ENCODE data around the gene UBXN11. TPM values are rescaled to one million over a fixed set of nuclear protein-coding genes. Genes with fewer than 3 reads are reported as not detected.

The UBXN11 gene
- total RNA-seq, 6 donors from 2014 or later: 25.7 to 194 (median 62.5) TPM

DNA sequence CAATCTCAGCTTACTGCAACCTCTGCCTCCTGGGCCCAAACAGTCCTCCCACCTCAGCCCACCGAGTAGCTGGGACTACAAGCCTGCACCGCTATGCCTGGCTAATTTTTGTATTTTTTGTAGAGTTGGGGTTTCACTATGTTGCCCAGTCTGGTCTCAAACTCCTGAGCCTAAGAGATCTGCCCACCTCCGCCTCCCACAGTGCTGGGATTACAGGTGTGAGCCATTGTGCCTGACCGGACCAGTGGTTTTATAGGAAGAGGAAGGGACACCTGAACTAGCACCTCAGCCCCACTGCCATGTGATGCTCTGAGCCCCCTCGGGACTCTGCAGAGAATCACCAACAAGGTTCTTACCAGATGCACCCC is 43.4 kb upstream of the UBXN11 start:
- no peak overlapping the region for H3K27ac ChIP-seq
- H3K4me1 ChIP-seq: peaks cover 0 to 3% (median 0%) of the 10 kb centered on the region in 4 donors
- no peaks in the 10 kb centered on the region for H3K9me3 ChIP-seq
- H3K27me3 ChIP-seq: no peaks in the 10 kb centered on the region
- 82 to 90% methylated on average over 5 of the region's 5 CpGs for WGBS, 2 donors
- DNase-seq (no peak), ATAC-seq (ENCODE audit: low FRiP score in 2 of 2) (no peak)
- TF ChIP-seq POLR2AphosphoS5 (IDR thresholded peaks at IDR 0.05) (no peak), POLR2A (IDR thresholded peaks at IDR 0.05) (no peak), EP300 (IDR thresholded peaks at IDR 0.05) (no peak)
- TF ChIP-seq, protein P1, sequence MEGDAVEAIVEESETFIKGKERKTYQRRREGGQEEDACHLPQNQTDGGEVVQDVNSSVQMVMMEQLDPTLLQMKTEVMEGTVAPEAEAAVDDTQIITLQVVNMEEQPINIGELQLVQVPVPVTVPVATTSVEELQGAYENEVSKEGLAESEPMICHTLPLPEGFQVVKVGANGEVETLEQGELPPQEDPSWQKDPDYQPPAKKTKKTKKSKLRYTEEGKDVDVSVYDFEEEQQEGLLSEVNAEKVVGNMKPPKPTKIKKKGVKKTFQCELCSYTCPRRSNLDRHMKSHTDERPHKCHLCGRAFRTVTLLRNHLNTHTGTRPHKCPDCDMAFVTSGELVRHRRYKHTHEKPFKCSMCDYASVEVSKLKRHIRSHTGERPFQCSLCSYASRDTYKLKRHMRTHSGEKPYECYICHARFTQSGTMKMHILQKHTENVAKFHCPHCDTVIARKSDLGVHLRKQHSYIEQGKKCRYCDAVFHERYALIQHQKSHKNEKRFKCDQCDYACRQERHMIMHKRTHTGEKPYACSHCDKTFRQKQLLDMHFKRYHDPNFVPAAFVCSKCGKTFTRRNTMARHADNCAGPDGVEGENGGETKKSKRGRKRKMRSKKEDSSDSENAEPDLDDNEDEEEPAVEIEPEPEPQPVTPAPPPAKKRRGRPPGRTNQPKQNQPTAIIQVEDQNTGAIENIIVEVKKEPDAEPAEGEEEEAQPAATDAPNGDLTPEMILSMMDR (IDR thresholded peaks at IDR 0.05): no peak
- no peak overlapping the region for H3K4me3 ChIP-seq
- H3K36me3 ChIP-seq: no peaks in the 10 kb centered on the region

DNA sequence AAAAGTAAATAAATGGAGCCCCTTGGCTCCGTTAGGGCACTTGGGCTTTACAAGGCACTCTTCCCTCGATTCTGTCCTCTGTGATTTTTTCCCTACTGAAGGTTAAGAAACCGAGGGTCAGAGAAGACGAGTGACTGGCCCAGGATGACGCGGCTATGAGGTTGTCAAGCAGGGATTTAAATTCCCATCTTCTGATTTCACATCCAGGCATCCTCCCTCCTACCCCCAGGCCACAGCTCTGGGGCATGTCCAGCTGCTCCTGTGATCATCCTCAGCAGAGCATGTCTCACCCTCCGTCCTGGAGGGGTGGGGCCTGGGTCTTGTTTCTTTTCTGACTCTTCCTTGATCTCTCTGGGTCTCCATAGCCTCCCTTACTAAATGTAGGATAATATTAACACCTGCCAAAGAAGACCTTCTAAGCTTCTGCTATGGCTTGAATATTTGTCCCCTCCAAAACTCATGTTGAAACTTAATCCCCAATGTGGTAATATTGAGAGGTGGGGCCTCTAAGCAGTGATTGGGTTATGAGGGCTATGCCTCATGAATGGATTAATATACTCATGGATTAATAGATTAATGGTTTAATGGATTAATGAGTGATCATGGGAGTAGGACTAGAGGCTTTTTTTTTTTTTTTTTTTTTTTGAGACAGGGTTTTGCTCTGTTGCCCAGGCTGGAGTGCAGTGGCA is 42.9 kb upstream of the UBXN11 start:
- DNase-seq (no peak), ATAC-seq (ENCODE audit: low FRiP score in 2 of 2) (peak in 1 of 2 donors; percentile 29)
- H3K4me3 ChIP-seq: no peak overlapping the region
- peaks cover 0 to 2% (median 0%) of the 10 kb centered on the region in 4 donors for H3K4me1 ChIP-seq
- no peaks in the 10 kb centered on the region for H3K27me3 ChIP-seq
- no peak overlapping the region for H3K27ac ChIP-seq
- no peaks in the 10 kb centered on the region for H3K9me3 ChIP-seq
- WGBS, 2 donors: 82 to 89% methylated on average over 7 of the region's 7 CpGs
- TF ChIP-seq EP300 (IDR thresholded peaks at IDR 0.05) (no peak), POLR2A (IDR thresholded peaks at IDR 0.05) (no peak), POLR2AphosphoS5 (IDR thresholded peaks at IDR 0.05) (no peak)
- TF ChIP-seq, protein P1 (IDR thresholded peaks at IDR 0.05): no peak
- H3K36me3 ChIP-seq: no peaks in the 10 kb centered on the region

DNA sequence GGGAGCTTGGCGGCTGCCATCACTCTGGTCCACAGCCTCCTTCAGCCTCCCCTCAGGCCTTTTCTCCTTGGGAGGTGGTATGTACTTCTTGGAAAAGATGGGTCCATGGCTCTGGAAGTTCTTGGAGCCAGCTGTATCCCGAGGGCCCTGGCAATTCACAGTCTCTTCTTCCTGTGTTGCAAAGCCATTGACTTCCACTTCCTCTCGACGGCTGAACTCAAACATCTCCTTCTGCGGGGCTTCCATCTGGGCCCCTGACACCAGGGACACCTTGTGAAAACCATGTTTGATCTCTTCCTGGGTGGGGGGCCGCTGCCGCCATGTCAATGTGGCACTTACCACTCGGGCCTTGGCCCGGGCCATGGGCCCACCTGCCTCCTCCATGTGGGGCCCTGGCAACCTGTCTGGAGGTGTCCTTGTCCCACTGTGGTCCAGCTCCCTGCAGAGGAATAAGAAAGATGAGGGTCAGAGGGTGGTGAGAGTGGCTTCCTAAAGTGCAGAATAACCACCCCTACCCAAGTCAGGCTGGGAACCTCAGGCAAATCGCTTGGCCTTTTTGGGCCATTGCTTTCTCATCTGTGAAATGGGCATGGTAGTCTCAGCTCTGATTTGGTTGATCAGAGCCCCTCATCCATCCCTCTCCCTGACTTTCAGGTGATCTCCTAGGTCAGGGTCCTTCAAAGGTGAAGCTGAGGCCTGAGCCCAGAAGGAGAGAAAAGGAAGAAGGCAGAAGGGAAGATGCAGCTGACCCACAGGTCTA is 40.0 kb upstream of the UBXN11 start:
- TF ChIP-seq POLR2AphosphoS5 (IDR thresholded peaks at IDR 0.05) (no peak), EP300 (IDR thresholded peaks at IDR 0.05) (no peak), POLR2A (IDR thresholded peaks at IDR 0.05) (no peak)
- TF ChIP-seq, protein P1 (IDR thresholded peaks at IDR 0.05): no peak
- peak in 1 of 2 donors; percentile 52 for DNase-seq
- Histone ChIP-seq H3K27me3 (no peaks in the 10 kb centered on the region), H3K27ac (no peak overlapping the region), H3K4me1 (no peaks in the 10 kb centered on the region), H3K4me3 (no peak overlapping the region), H3K36me3 (no peaks in the 10 kb centered on the region), H3K9me3 (no peaks in the 10 kb centered on the region)
- WGBS, 2 donors: 55 to 61% methylated on average over 7 to 9 of the region's 10 CpGs
- ATAC-seq (ENCODE audit: low FRiP score in 2 of 2): no peak

DNA sequence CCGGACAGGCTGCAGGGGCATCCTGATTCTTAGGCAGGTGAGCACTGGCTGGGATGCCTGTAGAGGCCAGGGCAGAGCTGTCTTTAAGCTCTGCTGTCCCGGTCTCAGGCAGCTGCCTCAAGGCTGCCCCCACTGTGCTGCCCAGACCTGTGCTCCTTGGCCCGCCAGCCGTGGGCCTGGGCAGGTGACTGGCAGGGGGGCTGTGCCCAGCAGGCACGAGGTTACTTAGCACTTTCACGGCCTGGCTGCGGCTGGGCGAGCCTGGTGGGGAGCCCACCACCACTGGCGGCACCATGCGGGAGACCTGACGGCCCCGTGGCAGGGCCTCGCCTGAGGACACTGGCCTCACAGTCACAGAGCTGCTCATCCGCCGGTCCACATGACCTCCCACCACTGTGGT is 39.3 kb upstream of the UBXN11 start:
- no peaks in the 10 kb centered on the region for H3K9me3 ChIP-seq
- H3K4me1 ChIP-seq: no peaks in the 10 kb centered on the region
- no peaks in the 10 kb centered on the region for H3K36me3 ChIP-seq
- no peak overlapping the region for H3K27ac ChIP-seq
- H3K27me3 ChIP-seq: no peaks in the 10 kb centered on the region
- no peak overlapping the region for H3K4me3 ChIP-seq
- WGBS, 2 donors: 84% methylated on average over 14 of the region's 15 CpGs; no CpG with 5 or more reads in 1 of the 2 donors
- DNase-seq: peak in 1 of 2 donors; percentile 72
- no peak for TF ChIP-seq EP300 (IDR thresholded peaks at IDR 0.05)
- TF ChIP-seq POLR2AphosphoS5 (IDR thresholded peaks at IDR 0.05): no peak
- TF ChIP-seq, protein P1 (IDR thresholded peaks at IDR 0.05): no peak
- no peak for TF ChIP-seq POLR2A (IDR thresholded peaks at IDR 0.05)
- no peak for ATAC-seq (ENCODE audit: low FRiP score in 2 of 2)
